Endodermal cell (in vitro differentiated cells): Measurements from ENCODE around the gene PYGB. TPM values are rescaled to one million over a fixed set of nuclear protein-coding genes. Genes with fewer than 3 reads are reported as not detected.

ENCODE experiments used
- DNase-seq: peaks from one replicate; pipeline ENCODE4 v3.0.0-alpha.2; 2017
- H3K27ac ChIP-seq: 2 replicates; pipeline ENCODE4 v1.5.1; 2013; ENCODE audit warnings: mild to moderate bottlenecking, low read depth, low read length, moderate library complexity
- H3K27me3 ChIP-seq: 2 replicates; pipeline ENCODE4 v1.6.1; 2013; ENCODE audit warnings: mild to moderate bottlenecking, low read length, moderate library complexity; ENCODE audit not compliant: insufficient read depth, control insufficient read depth, poor library complexity, severe bottlenecking
- H3K36me3 ChIP-seq: 2 replicates; pipeline ENCODE4 v1.7.0; 2013; ENCODE audit warnings: mild to moderate bottlenecking, low read length, moderate library complexity; ENCODE audit not compliant: control insufficient read depth, insufficient read depth
- H3K4me1 ChIP-seq: one replicate; pipeline ENCODE4 v1.7.0; 2013; ENCODE audit warnings: low read length; ENCODE audit not compliant: control insufficient read depth, insufficient read depth
- H3K4me3 ChIP-seq: 2 replicates; pipeline ENCODE4 v1.5.1; 2013; ENCODE audit warnings: mild to moderate bottlenecking, low read length, moderate library complexity
- H3K9ac ChIP-seq: 2 replicates; pipeline ENCODE4 v1.6.1; 2013; ENCODE audit warnings: mild to moderate bottlenecking, low read length, moderate library complexity; ENCODE audit not compliant: poor library complexity, severe bottlenecking; ENCODE audit errors: extremely low read depth
- H3K9me3 ChIP-seq: 2 replicates; pipeline ENCODE4 v1.6.1; 2013; ENCODE audit warnings: mild to moderate bottlenecking, low read length, moderate library complexity; ENCODE audit not compliant: control insufficient read depth
- H3K27ac Mint-ChIP-seq: 2 replicates; pipeline ENCODE4 v1.8.0; 2020; ENCODE audit warnings: mixed read lengths
- H3K27me3 Mint-ChIP-seq: 2 replicates; pipeline ENCODE4 v1.8.0; 2021; ENCODE audit warnings: mild to moderate bottlenecking, mixed read lengths; ENCODE audit not compliant: insufficient read depth
- H3K36me3 Mint-ChIP-seq: 2 replicates; pipeline ENCODE4 v1.8.0; 2020; ENCODE audit warnings: low read depth, mixed read lengths
- H3K4me1 Mint-ChIP-seq: 2 replicates; pipeline ENCODE4 v1.8.0; 2020; ENCODE audit warnings: mixed read lengths
- H3K4me3 Mint-ChIP-seq: 2 replicates; pipeline ENCODE4 v1.8.0; 2020; ENCODE audit warnings: mild to moderate bottlenecking, moderate library complexity, mixed read lengths
- H3K9me3 Mint-ChIP-seq: 2 replicates; pipeline ENCODE4 v1.8.0; 2020; ENCODE audit warnings: mild to moderate bottlenecking, mixed read lengths
- WGBS, 2 experiments: methylation state at CpG; one replicate each; pipeline versions ENCODE4 v1.1.5 to v1.1.7; 2013; ENCODE audit warnings: missing lambda C conversion rate in 2 of 2, mixed read lengths in 1 of 2; ENCODE audit not compliant: insufficient coverage in 1 of 2, insufficient read length in 1 of 2; 5-methylcytosine and 5-hydroxymethylcytosine counted together
- total RNA-seq, 2 donors: library from RNA; stranded (reverse); fragmentation: NEBNext Ultra II Directional in 1 of 2; extraction: Animal tissue kit (Norgen Biotek cat#: 25700) in 1 of 2; gene quantifications; 2 replicates in 1 of 2; 3 replicates in 1 of 2; pipeline ENCODE4 v1.2.1, GENCODE V29; 2021
- TF ChIP-seq, protein P1 (sequence below): fragments of 200-600 bp; sonication (generic); conservative IDR thresholded peaks from 2 replicates; pipeline ENCODE4 v1.5.0; 2021; ENCODE audit warnings: antibody characterized with exemption, mild to moderate bottlenecking

Gene PYGB
- total RNA-seq, 2 donors from 2014 or later: 59.3 to 66.8 TPM

DNA sequence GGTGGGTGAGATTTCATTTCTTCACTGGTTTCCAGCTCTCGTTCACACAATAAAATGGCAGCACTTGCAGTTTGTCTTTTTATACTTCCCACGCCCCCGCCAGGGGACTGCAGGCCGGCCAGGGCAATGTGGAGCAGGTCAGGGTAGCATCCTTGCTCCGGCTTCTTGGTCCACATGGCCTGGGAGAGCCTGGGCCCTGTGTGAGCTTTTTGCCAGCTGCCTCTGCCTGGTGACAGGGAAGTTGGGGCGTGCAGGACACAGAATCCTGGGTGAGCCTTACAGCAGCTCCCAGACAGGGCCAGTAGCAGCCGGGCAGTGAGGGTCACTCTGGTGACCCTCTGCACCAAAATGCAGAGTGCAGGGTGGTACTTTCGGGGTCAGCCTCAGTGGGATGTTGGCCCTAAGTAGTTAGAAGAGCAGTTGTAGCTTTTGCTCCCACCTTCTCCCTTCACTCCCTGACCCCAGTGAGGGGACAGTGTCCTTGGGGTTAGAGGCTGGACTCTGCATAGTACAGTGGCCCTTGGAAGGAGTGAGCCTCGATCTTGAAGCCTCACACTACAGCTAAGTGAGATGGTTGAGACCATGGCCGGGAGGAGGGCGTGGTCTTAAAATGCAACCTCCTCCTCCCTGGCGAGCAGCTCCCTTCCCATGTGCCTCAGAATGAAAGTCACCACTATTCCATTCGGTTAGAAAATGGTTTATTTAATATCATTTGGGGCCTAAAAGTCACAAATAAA lies 23.8 kb downstream of the PYGB start:
- no peak overlapping the region for H3K9ac ChIP-seq
- H3K9me3 ChIP-seq: no peaks in the 10 kb centered on the region
- Mint-ChIP-seq H3K9me3 (no peaks in the 10 kb centered on the region), H3K36me3 (peaks cover 52% of the 10 kb centered on the region), H3K4me1 (no peaks in the 10 kb centered on the region), H3K27me3 (no peaks in the 10 kb centered on the region), H3K27ac (no peak overlapping the region), H3K4me3 (no peak overlapping the region)
- peaks cover 63% of the 10 kb centered on the region for H3K36me3 ChIP-seq
- no peaks in the 10 kb centered on the region for H3K4me1 ChIP-seq
- DNase-seq: no peak
- WGBS, 2 experiments: 90 to 94% methylated on average over 9 to 13 of the region's 13 CpGs
- TF ChIP-seq, protein P1, sequence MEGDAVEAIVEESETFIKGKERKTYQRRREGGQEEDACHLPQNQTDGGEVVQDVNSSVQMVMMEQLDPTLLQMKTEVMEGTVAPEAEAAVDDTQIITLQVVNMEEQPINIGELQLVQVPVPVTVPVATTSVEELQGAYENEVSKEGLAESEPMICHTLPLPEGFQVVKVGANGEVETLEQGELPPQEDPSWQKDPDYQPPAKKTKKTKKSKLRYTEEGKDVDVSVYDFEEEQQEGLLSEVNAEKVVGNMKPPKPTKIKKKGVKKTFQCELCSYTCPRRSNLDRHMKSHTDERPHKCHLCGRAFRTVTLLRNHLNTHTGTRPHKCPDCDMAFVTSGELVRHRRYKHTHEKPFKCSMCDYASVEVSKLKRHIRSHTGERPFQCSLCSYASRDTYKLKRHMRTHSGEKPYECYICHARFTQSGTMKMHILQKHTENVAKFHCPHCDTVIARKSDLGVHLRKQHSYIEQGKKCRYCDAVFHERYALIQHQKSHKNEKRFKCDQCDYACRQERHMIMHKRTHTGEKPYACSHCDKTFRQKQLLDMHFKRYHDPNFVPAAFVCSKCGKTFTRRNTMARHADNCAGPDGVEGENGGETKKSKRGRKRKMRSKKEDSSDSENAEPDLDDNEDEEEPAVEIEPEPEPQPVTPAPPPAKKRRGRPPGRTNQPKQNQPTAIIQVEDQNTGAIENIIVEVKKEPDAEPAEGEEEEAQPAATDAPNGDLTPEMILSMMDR: no peak
- H3K27ac ChIP-seq: no peak overlapping the region
- no peaks in the 10 kb centered on the region for H3K27me3 ChIP-seq
- H3K4me3 ChIP-seq: no peak overlapping the region

DNA sequence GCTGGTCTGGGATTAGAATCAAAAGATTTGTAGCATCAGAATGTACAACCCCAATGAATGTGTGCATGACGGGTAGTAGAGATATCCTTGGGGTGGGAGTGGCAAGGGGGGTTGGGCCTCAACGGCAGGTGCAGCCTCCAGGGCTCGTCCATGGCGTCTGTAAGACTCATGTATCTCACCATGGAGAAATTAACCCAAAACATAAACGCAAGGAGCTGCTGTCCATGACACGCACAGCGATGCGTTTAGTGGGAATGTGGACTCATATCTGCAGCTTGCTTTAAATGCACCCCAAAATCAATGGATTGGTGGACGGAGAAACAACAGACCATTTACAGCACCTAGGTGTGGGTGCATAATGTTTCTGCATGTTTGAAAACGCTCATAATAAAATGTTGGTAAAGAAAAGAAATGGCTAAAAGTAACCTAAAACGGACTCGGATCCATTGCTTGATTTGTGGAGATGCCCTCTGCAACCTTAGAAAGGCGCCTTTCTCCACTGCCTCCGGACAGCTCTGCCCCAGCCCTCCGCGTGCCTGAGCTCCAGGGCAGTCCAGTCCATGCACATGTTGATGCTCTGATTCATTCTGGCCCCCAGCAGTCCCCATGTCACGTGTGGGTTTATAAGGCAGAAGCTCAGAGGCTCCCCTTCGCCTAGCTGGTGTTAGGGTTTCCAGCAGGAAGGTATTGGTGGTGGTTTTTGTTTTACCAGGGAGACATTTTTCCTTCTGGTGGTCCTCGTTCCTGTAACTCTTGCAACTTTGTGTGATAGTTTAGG lies 24.5 kb downstream of the PYGB start:
- Histone ChIP-seq H3K36me3 (peaks cover 58% of the 10 kb centered on the region), H3K27me3 (no peaks in the 10 kb centered on the region), H3K27ac (no peak overlapping the region), H3K4me1 (no peaks in the 10 kb centered on the region), H3K9ac (no peak overlapping the region), H3K9me3 (no peaks in the 10 kb centered on the region), H3K4me3 (no peak overlapping the region)
- TF ChIP-seq, protein P1: no peak
- DNase-seq: no peak
- peaks cover 53% of the 10 kb centered on the region for H3K36me3 Mint-ChIP-seq
- no peak overlapping the region for H3K4me3 Mint-ChIP-seq
- no peaks in the 10 kb centered on the region for H3K9me3 Mint-ChIP-seq
- H3K27ac Mint-ChIP-seq: no peak overlapping the region
- no peaks in the 10 kb centered on the region for H3K27me3 Mint-ChIP-seq
- H3K4me1 Mint-ChIP-seq: no peaks in the 10 kb centered on the region
- WGBS, 2 experiments: 93 to 97% methylated on average over 15 to 18 of the region's 19 CpGs

DNA sequence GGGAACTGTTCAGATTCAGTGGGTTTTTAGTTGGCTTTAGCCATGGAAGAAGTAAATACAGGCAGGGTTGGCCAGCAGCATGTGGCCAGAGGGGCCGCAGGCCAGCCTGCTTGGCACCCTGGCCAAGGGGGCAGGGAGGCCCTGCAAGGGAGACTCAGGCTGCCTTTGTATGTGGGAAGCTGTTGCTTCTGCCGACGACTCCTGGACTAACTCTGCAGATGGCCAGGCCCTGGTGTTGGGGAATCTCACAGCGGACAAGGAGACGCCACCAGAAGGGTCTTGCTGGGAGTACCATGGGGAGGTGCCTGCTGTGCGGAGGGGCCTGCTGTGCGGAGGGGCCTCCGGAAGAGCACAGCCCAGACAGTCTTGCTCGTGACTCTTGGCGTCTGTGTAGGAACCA lies 25.2 kb downstream of the PYGB start:
- Histone ChIP-seq H3K9ac (no peak overlapping the region), H3K27ac (no peak overlapping the region), H3K4me3 (no peak overlapping the region), H3K4me1 (no peaks in the 10 kb centered on the region), H3K9me3 (no peaks in the 10 kb centered on the region), H3K36me3 (peaks cover 62% of the 10 kb centered on the region), H3K27me3 (no peaks in the 10 kb centered on the region)
- Mint-ChIP-seq H3K9me3 (no peaks in the 10 kb centered on the region), H3K27me3 (no peaks in the 10 kb centered on the region), H3K36me3 (peaks cover 53% of the 10 kb centered on the region), H3K4me1 (no peaks in the 10 kb centered on the region), H3K4me3 (no peak overlapping the region), H3K27ac (no peak overlapping the region)
- WGBS, 2 experiments: 95 to 98% methylated on average over 6 to 10 of the region's 10 CpGs
- no peak for DNase-seq
- TF ChIP-seq, protein P1: no peak
